Peyer's patch (tissue), 4 donors: Measurements from ENCODE around the gene CD52. TPM values are rescaled to one million over a fixed set of nuclear protein-coding genes. Genes with fewer than 3 reads are reported as not detected.

Experiments used
- DNase-seq, 3 donors: peaks; one replicate each; pipeline ENCODE4 v3.0.0-alpha.2; 2017 to 2019
- H3K27ac ChIP-seq, 4 donors: fragments of 200-600 bp; sonication (generic); one replicate each; pipeline ENCODE4 v1.5.1; 2016 to 2019
- H3K27me3 ChIP-seq, 2 donors: fragments of 200-600 bp; sonication (generic); one replicate each; pipeline ENCODE4 v1.5.1; 2019
- H3K36me3 ChIP-seq, 3 donors: fragments of 200-600 bp; sonication (generic); one replicate each; pipeline ENCODE4 v1.5.1; 2016 to 2019
- H3K4me1 ChIP-seq, 4 donors: fragments of 200-600 bp; sonication (generic); one replicate each; pipeline ENCODE4 v1.5.1; 2016 to 2019
- H3K4me3 ChIP-seq, 4 donors: fragments of 200-600 bp; sonication (generic); 1 replicate in 3 of 4; 2 replicates in 1 of 4; pipeline ENCODE4 v1.5.1; 2016 to 2019; ENCODE audit warnings: mild to moderate bottlenecking in 1 of 4
- H3K9me3 ChIP-seq, 4 donors: fragments of 200-600 bp; sonication (generic); one replicate each; pipeline ENCODE4 v1.5.1; 2016 to 2019; ENCODE audit warnings: mild to moderate bottlenecking in 1 of 4
- POLR2A ChIP-seq, 2 donors: fragments of 450-650 bp; IDR thresholded peaks; one replicate each; pipeline ENCODE4 v1.5.1; 2017; ENCODE audit warnings: antibody characterized with exemption in 2 of 2, mild to moderate bottlenecking in 2 of 2, moderate library complexity in 2 of 2
- total RNA-seq, 4 donors: library from RNA; depleted of rRNA; stranded (reverse); fragments of >200 nt; gene quantifications; one replicate each; pipeline ENCODE4 v1.1.0, GENCODE V29; 2016
- TF ChIP-seq, protein P1 (sequence below), 6 experiments: fragments of 450-650 bp in 4 of 6; fragments of 200-600 bp in 2 of 6; sonication (generic) in 1 of 6; IDR thresholded peaks; one replicate each; pipeline ENCODE4 v1.5.1; 2017 to 2019; ENCODE audit warnings: antibody characterized with exemption in 6 of 6, mild to moderate bottlenecking in 3 of 6, moderate library complexity in 1 of 6

Gene CD52
- total RNA-seq, 4 donors from 2014 or later = 4.7 to 135 (median 13.6) TPM

DNA sequence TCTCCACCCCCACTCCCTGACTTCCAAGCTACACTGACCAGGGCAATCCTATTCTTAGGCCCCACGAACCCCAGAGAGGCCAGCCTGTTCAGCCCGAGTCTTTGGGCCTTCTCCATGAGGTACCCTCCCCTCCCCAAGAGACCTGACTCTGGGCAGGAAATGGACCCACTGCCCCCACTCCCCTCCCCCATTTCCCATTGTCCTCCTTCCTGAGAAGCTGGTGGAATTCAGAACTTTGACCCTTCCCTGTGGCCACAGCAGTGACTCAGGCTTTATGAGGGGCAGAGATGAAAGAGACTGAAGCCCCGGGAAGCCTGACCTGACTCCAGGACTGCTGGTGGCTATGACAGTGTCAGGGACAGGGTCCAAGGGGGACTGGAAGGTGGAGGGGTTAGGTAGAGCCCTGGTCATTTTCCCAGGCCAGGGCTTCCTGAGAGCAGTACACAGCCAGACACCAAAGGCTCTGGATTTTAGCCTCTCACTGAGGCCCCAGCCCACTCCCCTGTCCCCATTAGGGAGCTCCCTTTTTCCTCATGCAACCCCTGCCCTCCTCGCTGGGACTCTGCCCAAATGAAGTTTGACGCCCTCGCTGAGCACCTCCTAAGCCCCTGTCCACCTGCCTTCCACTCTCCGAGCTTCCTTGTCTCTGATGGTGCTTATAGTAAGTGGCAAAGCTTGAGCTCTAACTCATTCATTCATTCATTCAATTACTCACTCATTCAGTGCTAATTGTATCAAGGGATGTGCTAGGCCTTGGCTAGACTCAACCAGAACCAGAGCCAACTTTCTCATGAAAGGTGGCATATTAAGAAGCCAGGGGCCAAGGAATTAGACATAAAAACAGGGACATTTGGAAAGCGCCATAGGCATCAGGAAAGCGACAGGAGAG lies 33.2 kb downstream of the CD52 start:
- Histone ChIP-seq H3K4me3 (peak overlapping the region in 1 of 4 donors; percentile 10), H3K27ac (peak overlapping the region in 3 of 4 donors; percentile 51 to 80 (median 79)), H3K27me3 (no peaks in the 10 kb centered on the region), H3K36me3 (no peaks in the 10 kb centered on the region), H3K9me3 (no peaks in the 10 kb centered on the region), H3K4me1 (peaks cover 0 to 24% (median 0%) of the 10 kb centered on the region in 4 donors)
- TF ChIP-seq, protein P1, sequence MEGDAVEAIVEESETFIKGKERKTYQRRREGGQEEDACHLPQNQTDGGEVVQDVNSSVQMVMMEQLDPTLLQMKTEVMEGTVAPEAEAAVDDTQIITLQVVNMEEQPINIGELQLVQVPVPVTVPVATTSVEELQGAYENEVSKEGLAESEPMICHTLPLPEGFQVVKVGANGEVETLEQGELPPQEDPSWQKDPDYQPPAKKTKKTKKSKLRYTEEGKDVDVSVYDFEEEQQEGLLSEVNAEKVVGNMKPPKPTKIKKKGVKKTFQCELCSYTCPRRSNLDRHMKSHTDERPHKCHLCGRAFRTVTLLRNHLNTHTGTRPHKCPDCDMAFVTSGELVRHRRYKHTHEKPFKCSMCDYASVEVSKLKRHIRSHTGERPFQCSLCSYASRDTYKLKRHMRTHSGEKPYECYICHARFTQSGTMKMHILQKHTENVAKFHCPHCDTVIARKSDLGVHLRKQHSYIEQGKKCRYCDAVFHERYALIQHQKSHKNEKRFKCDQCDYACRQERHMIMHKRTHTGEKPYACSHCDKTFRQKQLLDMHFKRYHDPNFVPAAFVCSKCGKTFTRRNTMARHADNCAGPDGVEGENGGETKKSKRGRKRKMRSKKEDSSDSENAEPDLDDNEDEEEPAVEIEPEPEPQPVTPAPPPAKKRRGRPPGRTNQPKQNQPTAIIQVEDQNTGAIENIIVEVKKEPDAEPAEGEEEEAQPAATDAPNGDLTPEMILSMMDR (IDR thresholded peaks at IDR 0.05) = no peak
- peak in 1 of 2 donors; percentile 31 for TF ChIP-seq POLR2A (IDR thresholded peaks at IDR 0.05)
- DNase-seq = peak in 2 of 3 donors; percentile 72 to 81

DNA sequence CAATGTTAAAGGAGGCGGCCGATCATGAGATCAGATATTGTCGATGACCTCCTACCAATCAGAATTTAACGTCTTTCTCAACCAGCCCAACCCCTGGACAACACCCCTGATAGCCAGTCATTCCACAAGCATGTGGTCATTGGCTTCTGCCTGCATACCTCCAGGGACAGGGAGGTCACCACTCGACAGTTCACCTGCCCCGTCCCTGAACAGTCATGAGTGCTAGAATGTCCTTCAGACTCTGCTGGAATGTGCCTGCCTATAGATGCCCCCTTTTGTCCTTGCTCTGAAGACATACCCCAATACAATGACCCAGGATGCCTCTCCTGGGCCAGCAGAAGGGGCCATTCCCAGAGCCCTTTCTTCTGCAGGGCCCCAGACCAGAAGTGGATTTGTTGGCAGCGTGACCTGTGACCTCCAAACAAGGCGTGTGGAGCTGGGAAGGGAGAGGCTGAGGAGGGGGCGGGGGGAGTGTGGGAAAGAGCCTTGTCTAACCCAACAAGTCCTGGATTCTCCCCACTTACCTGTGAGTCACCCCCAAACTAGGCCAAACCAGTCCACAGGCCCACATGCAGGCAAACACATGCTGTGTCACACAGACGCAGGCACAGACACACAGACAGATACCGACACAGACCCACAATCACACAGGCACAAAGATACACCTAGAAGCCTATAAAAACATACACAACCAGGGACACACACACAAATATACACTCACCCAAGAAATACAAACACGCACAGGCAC lies 34.0 kb downstream of the CD52 start:
- H3K36me3 ChIP-seq = no peaks in the 10 kb centered on the region
- H3K27me3 ChIP-seq = no peaks in the 10 kb centered on the region
- H3K4me3 ChIP-seq = peak overlapping the region in 1 of 4 donors; percentile 36
- peak overlapping the region in 3 of 4 donors; percentile 59 to 80 (median 79) for H3K27ac ChIP-seq
- peaks cover 0 to 31% (median 3%) of the 10 kb centered on the region in 4 donors for H3K4me1 ChIP-seq
- DNase-seq = peak in 2 of 3 donors; percentile 65 to 73
- peak; percentile 16 to 64 for TF ChIP-seq POLR2A (IDR thresholded peaks at IDR 0.05)
- TF ChIP-seq, protein P1 (IDR thresholded peaks at IDR 0.05) = no peak
- no peaks in the 10 kb centered on the region for H3K9me3 ChIP-seq

DNA sequence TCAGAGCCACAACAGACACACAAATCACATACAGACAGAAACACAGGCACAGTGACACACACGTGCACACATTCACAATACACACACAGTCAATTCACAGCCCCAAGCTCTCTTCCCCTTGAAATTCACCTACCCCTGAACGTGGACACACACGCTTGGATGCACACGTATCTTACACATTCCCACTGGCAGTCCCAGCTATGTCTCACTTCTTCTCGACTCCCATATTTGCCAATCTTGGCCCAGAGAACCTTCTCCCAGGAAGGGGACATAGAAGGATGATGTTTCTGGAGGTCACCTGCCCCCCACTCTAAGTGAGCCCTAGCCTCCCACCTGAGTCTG lies 34.6 kb downstream of the CD52 start:
- TF ChIP-seq, protein P1 (IDR thresholded peaks at IDR 0.05) = no peak
- no peak for TF ChIP-seq POLR2A (IDR thresholded peaks at IDR 0.05)
- H3K27me3 ChIP-seq = no peaks in the 10 kb centered on the region
- H3K36me3 ChIP-seq = no peaks in the 10 kb centered on the region
- peak overlapping the region in 3 of 4 donors; percentile 59 to 80 (median 79) for H3K27ac ChIP-seq
- no peak for DNase-seq
- no peaks in the 10 kb centered on the region for H3K9me3 ChIP-seq
- peaks cover 0 to 33% (median 3%) of the 10 kb centered on the region in 4 donors for H3K4me1 ChIP-seq
- H3K4me3 ChIP-seq = peak overlapping the region in 2 of 4 donors; percentile 36 to 39

DNA sequence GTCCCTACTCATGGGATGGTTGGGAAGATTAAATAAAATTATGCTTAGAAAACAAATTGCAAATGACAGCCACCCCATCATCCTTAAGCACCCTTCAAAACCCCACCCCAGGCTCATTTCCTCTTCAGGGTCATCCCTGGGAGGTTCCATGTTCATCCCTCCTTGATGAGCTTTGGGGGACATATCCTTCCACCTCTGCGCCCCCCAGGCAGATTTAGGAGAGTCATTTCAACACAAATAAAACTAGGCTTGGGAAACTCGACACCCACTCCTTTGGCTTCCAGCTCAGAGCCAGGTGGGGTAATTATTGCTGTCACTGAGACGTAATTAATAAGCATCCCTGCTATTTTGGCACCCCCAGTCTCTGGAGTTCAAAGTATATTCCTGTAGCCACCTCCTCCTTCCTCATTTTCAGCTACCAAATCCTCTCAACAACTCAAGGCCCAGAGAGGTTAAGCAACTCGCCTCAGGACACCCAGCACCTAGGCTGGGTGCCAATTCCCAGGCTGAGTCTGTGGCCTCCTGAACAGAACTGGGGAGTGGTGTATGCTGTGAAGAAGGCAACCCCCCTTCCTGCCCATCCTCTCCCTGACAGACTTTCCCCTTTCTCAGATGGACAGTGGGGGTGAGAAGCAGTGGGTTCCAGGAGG lies 35.6 kb downstream of the CD52 start:
- TF ChIP-seq, protein P1 (IDR thresholded peaks at IDR 0.05) = no peak
- no peak for TF ChIP-seq POLR2A (IDR thresholded peaks at IDR 0.05)
- no peaks in the 10 kb centered on the region for H3K36me3 ChIP-seq
- peak overlapping the region in 3 of 4 donors; percentile 59 to 80 (median 79) for H3K27ac ChIP-seq
- H3K4me1 ChIP-seq = peaks cover 0 to 42% (median 4%) of the 10 kb centered on the region in 4 donors
- peak overlapping the region in 2 of 4 donors; percentile 36 to 39 for H3K4me3 ChIP-seq
- no peaks in the 10 kb centered on the region for H3K9me3 ChIP-seq
- no peak for DNase-seq
- no peaks in the 10 kb centered on the region for H3K27me3 ChIP-seq
